NCI-H2227 (cell line): ENCODE measurements around the gene AAMP.
"Not testable (repeated sequence)": the region's sequence is repeated elsewhere in the genome, so short reads cannot be mapped to it uniquely, and the experiment has no call there.

Source experiments
- DNase-seq: peaks from one replicate; lab custom pipeline; 2025; ENCODE audit not compliant: unreplicated experiment; lab: John Stamatoyannopoulos, UW

The AAMP gene, protein sequence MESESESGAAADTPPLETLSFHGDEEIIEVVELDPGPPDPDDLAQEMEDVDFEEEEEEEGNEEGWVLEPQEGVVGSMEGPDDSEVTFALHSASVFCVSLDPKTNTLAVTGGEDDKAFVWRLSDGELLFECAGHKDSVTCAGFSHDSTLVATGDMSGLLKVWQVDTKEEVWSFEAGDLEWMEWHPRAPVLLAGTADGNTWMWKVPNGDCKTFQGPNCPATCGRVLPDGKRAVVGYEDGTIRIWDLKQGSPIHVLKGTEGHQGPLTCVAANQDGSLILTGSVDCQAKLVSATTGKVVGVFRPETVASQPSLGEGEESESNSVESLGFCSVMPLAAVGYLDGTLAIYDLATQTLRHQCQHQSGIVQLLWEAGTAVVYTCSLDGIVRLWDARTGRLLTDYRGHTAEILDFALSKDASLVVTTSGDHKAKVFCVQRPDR

DNA sequence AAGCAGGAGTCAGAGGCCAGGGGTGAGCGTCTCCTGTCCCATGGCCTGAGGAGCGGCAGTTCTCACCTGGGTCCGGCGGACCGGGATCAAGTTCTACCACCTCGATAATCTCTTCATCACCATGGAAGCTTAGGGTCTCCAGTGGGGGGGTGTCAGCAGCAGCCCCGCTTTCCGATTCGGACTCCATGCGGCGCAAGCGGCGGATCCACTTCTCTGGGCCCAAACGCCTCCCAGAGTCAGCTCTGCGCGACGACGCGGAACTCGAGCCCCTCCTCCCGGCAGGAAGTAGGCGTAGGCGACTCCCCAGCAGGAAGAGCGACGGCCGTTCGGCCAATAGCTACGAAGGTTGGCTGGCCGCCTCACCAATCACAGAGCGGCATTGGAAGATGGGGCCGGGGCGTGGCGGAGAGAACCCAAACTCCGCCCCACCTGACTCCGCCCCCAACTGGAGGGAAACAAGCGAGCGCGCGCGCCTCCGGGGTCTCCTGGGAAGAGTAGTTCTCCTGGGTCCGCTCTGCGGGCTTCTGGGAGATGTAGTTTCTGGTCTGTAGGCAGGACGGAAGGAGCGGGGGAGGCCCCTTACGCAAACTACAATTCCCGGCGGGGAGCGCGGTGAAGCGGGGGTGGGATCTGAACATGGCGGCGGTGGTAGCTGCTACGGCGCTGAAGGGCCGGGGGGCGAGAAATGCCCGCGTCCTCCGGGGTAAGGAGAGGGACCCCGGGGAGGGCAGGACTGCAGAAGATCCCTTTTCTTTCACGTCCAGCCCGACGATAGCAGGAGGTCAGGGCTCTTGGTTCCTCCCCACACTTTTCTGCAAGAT, at the start of gene AAMP, which contains the start of gene PNKD:
Gene AAMP (minus strand): TSS at position 238 of the 821 bp plus-strand sequence. CDS start 51 bp downstream, at position 187.
Gene PNKD (plus strand): TSS at position 620 of the 821 bp plus-strand sequence. CDS start 17 bp downstream, at position 637.
- DNase-seq, result peak; percentile 100

- DNase-seq, result no peak
These were observed 48.3 kb upstream of the AAMP start for GRCh38 chr2:218318241-218318640.

GRCh38 chr2:218317835-218318234, 47.9 kb upstream of the AAMP start:
- no peak for DNase-seq

DNA sequence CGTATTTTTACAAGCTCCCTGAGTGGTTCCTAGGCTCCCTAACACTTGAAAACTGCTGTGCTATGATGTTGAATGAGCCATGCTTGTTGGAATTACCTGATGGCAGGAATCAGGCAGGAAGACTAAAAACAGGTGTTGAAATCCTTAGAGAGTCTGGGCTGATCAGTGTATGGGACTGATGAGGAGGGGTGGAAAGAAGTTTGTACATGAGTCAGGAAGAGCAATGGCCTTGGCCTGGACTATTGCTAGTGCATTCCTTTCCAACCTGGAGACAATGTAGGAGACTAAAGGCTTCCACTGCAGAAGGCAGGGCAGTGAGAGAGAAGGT, 47.3 kb upstream of the AAMP start:
- no peak for DNase-seq

GRCh38 chr2:218315397-218315796, 45.5 kb upstream of the AAMP start:
- DNase-seq, result no peak

- not testable (repeated sequence) for DNase-seq
These were observed 44.8 kb upstream of the AAMP start for GRCh38 chr2:218314764-218315163.

DNA sequence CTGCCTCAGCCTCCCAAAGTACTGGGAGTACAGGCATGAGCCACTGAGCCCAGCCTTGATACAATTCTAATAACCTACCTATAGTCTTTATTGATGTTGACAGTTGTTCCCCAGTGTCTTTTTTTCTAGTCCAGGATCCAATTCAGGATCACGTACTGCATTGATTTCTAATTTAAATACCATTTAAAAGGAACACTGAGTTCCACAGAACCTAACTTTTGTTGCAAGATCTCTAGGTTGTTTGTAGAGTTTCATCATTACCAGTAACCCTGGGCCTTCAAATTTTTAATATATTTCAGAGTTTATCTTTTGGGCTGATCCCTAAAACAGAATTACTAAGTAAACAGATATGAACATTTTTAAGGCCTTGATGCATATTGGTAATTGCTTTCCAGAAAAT, 43.4 kb upstream of the AAMP start:
- DNase-seq, result no peak

DNA sequence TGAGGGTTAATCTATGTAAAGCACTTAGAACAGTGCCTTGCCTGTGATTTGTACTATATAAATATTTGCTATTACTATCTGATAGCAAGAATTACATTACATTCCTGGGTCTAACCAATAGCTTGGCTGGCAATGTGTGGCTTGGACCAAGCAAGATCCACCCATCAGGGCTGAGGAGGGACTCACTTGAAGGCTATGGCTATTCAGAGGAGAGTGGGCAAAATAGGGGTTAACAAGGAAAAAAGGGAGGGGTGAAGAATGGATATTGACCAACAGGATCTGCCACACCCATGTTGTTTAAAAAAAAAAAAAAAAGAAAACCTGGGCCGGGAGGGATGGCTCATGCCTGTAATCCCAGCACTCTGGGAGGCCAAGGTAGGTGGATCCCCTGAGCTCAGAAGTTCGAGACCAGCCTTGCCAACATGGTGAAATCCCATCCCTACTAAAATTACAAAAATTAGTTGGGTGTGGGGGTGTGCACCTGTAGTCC, 42.4 kb upstream of the AAMP start:
- no peak for DNase-seq

GRCh38 chr2:218311541-218312266, 41.8 kb upstream of the AAMP start:
- not testable (repeated sequence) for DNase-seq

GRCh38 chr2:218310853-218311540, 41.1 kb upstream of the AAMP start:
- no peak for DNase-seq

GRCh38 chr2:218307415-218308090, 37.6 kb upstream of the AAMP start:
- no peak for DNase-seq

GRCh38 chr2:218306184-218306920, 36.4 kb upstream of the AAMP start:
- no peak for DNase-seq

- DNase-seq, result no peak
These were observed 35.4 kb upstream of the AAMP start for GRCh38 chr2:218305383-218305782.

DNA sequence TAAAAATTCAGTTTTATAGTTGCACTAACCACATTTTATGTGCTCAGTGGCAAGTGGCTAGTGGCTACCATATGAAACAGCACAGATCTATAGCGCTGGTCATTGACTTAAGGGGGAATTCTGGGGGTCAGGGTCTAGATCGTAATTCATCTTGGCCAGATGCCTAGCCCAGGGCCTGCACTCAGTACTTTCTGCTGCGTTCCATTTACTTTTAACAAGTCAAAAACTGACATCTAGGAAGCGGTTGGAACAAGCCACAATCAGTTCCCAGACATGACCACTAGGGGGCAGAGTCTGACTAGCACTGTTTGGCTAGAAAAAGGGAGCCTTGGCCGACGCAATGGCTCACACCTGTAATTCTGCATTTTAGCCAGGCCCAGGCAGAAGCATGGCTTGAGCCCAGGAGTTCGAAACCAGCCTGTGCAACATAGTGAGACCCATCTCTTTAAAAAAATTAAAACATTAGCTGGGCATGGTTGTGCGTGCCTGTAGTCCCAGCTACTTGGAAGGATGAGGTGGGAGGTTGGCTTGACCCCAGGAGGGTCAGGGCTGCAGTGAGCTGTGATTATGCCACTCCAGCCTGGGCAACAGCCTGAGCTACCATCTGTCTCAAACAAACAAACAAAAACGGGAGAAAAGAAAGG, 31.4 kb upstream of the AAMP start:
- peak; percentile 93 for DNase-seq

DNA sequence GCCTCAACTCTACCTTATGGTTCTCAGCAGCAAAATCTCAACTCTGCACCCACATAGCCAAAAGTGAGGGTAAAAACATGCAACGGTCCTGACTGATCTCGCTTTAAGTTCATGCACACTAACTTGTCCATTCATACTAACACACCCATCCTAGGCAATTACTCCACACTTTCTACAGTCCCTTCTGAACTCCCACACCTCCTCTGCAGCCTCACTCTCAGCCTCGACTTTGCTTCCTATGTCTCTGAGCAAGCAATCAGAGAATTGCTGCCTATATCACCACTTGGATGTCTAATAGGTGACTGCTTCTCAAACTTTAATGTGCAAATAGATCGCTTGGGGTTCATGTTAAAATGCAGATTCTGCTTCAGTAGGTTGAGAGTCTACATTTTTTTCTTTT, 30.2 kb upstream of the AAMP start:
- DNase-seq, result no peak

DNA sequence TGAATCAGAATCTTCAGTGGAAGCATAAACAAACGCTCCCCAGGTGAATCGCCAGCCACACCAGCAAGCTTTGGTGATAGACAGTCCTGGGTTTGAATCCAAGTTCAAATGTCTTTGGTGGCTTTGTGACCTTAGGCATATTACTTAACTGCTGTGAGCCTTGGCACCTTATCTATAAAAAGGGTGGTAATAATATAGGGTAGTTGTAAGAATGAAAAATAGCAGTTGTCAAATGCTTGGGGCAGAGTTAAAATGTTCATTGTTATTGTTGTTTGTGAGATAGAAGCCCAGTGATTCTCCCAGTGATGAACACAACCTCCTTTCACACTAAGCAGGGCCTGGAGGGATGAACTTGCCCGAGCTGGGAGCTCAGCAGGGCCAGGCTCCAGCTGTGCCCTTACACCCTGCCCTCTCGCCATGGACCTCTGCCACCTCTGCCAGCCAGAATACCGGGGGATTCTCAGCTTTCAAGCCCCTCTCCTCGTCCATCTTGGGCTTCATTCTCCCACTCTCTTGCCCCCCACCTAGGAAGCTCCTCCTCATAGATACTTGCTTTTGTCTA, 28.5 kb upstream of the AAMP start:
- no peak for DNase-seq

DNA sequence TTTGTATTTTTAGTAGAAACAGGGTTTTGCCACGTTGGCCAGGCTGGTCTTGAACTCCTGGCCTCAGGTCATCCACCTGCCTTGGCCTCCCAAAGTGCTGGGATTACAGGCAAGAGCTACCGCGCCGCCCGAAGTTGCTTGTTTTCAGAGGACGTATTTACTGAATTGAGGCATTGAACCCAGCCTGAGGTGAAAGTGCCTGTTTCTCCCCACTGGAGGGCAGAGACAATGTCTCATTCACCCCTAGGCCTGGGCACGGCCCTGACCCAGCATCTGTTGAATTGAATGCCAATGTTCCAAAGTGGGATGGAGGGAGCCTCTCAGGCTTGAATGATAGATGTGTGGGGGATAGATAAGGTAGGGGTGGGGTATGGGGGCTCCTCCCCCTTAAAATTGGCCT, 26.9 kb upstream of the AAMP start:
- no peak for DNase-seq

- no peak for DNase-seq
These were observed 26.3 kb upstream of the AAMP start for GRCh38 chr2:218296200-218296599.

GRCh38 chr2:218295029-218295428, 25.1 kb upstream of the AAMP start:
- no peak for DNase-seq
